Measurements from ENCODE around the gene HNRNPA2B1.

Gene HNRNPA2B1

GRCh38 chr7:26200444-26201246 lies at the start of gene HNRNPA2B1:
Gene HNRNPA2B1 (minus strand): TSS chr7:26200746. CDS start chr7:26200577, 169 bp downstream.
- peak; percentile 95 for DNase-seq

GRCh38 chr7:26250239-26250638 lies 49.7 kb upstream of the HNRNPA2B1 start:
- no peak for DNase-seq

GRCh38 chr7:26245150-26245549 lies 44.6 kb upstream of the HNRNPA2B1 start:
- DNase-seq, result no peak

GRCh38 chr7:26238032-26238431 lies 37.5 kb upstream of the HNRNPA2B1 start:
- no peak for DNase-seq

- DNase-seq, result no peak
Observed at GRCh38 chr7:26237035-26237807, 36.7 kb upstream of the HNRNPA2B1 start.

- DNase-seq, result no peak
Observed at GRCh38 chr7:26233902-26234511, 33.5 kb upstream of the HNRNPA2B1 start.

GRCh38 chr7:26227987-26228386 lies 27.4 kb upstream of the HNRNPA2B1 start:
- no peak for DNase-seq

- no peak for DNase-seq
Observed at GRCh38 chr7:26224359-26224758, 23.8 kb upstream of the HNRNPA2B1 start.

- DNase-seq, result no peak
Observed at GRCh38 chr7:26216049-26216448, 15.5 kb upstream of the HNRNPA2B1 start.

GRCh38 chr7:26213807-26214515 lies 13.4 kb upstream of the HNRNPA2B1 start:
- DNase-seq, result no peak

- DNase-seq, result no peak
Observed at GRCh38 chr7:26212921-26213718, 12.6 kb upstream of the HNRNPA2B1 start.

GRCh38 chr7:26208040-26208439 lies 7.5 kb upstream of the HNRNPA2B1 start:
- no peak for DNase-seq

- no peak for DNase-seq
Observed at GRCh38 chr7:26203016-26203415, 2.5 kb upstream of the HNRNPA2B1 start.

GRCh38 chr7:26202019-26202990 lies 1.8 kb upstream of the HNRNPA2B1 start:
- peak; percentile 76 for DNase-seq

GRCh38 chr7:26201247-26202018 lies 887 bp upstream of the HNRNPA2B1 start, which contains the start of gene CBX3:
Gene CBX3 (plus strand): TSS chr7:26201745. CDS start chr7:26202999, 1,254 bp downstream.
- DNase-seq, result peak; percentile 83

GRCh38 chr7:26200038-26200443 lies 505 bp downstream of the HNRNPA2B1 start:
- peak; percentile 78 for DNase-seq

GRCh38 chr7:26199301-26200037 lies 1.1 kb downstream of the HNRNPA2B1 start:
- peak; percentile 70 for DNase-seq

- DNase-seq, result no peak
Observed at GRCh38 chr7:26198781-26199169, 1.8 kb downstream of the HNRNPA2B1 start.

- DNase-seq, result no peak
Observed at GRCh38 chr7:26198133-26198780, 2.3 kb downstream of the HNRNPA2B1 start.

Measured in activated naive CD4-positive, alpha-beta T cell treated with anti-CD3 and anti-CD28 coated beads, Interleukin-2, amount 50 U/mL, for 16 hours (primary cell).